ENCODE results near the gene SHROOM4. TPM values are rescaled to one million over a fixed set of nuclear protein-coding genes. Genes with fewer than 3 reads are reported as not detected.

Gene SHROOM4
- total RNA-seq, 1 experiment from 2014 or later, result 7.1 TPM

DNA sequence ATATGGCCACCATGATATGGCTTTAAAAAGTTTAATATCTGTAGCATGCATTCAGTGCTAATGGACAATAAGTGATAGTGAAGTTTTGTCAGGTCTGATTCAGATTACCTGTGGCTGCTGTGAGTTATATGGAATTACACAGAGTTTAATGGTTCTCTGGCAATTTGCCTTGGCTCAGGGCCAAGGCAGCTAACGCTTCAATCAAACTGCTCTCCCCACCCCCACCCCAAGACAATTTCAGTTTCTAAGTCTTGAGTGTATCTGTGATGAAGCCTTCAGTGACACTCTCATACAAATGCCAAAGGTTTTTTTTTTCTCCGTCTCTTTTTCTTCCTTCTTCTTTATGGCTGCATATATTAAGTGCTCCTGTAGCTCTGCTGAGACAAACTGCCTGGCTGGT lies 106.6 kb downstream of the SHROOM4 start (continued):
- TF ChIP-seq PRDM15 (CRISPR knock-in tag; IDR thresholded peaks at IDR 0.05), result no peak
- TF ChIP-seq, protein P1, sequence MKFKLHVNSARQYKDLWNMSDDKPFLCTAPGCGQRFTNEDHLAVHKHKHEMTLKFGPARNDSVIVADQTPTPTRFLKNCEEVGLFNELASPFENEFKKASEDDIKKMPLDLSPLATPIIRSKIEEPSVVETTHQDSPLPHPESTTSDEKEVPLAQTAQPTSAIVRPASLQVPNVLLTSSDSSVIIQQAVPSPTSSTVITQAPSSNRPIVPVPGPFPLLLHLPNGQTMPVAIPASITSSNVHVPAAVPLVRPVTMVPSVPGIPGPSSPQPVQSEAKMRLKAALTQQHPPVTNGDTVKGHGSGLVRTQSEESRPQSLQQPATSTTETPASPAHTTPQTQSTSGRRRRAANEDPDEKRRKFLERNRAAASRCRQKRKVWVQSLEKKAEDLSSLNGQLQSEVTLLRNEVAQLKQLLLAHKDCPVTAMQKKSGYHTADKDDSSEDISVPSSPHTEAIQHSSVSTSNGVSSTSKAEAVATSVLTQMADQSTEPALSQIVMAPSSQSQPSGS (CRISPR knock-in tag; IDR thresholded peaks at IDR 0.05; ENCODE audit: borderline replicate concordance, low read depth), result no peak
- TF ChIP-seq ZNF281 (CRISPR knock-in tag; IDR thresholded peaks at IDR 0.05), result no peak
- TF ChIP-seq ZNF317 (CRISPR knock-in tag; IDR thresholded peaks at IDR 0.05; ENCODE audit: borderline replicate concordance, low read depth), result no peak

- H3K27ac Mint-ChIP-seq, result no peak overlapping the region
- H3K4me3 Mint-ChIP-seq, result no peak overlapping the region
- H3K9me3 Mint-ChIP-seq, result no peaks in the 10 kb centered on the region
- ChIA-PET CTCF (no interaction called here), POLR2A (no interaction called here)
- DNase-seq (ENCODE audit: low spot score) (no peak), ATAC-seq (no peak)
- peaks cover 55% of the 10 kb centered on the region for H3K4me1 Mint-ChIP-seq
- H3K27me3 Mint-ChIP-seq (ENCODE audit: low read depth), result peaks cover 10% of the 10 kb centered on the region
- no peak for TF ChIP-seq TP53 (CRISPR knock-in tag; IDR thresholded peaks at IDR 0.05)
- TF ChIP-seq, protein P2, sequence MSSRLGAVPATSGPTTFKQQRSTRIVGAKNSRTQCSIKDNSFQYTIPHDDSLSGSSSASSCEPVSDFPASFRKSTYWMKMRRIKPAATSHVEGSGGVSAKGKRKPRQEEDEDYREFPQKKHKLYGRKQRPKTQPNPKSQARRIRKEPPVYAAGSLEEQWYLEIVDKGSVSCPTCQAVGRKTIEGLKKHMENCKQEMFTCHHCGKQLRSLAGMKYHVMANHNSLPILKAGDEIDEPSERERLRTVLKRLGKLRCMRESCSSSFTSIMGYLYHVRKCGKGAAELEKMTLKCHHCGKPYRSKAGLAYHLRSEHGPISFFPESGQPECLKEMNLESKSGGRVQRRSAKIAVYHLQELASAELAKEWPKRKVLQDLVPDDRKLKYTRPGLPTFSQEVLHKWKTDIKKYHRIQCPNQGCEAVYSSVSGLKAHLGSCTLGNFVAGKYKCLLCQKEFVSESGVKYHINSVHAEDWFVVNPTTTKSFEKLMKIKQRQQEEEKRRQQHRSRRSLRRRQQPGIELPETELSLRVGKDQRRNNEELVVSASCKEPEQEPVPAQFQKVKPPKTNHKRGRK (CRISPR knock-in tag; IDR thresholded peaks at IDR 0.05; ENCODE audit: borderline replicate concordance), result no peak
- TF ChIP-seq ETV6 (CRISPR knock-in tag; IDR thresholded peaks at IDR 0.05), result no peak
- no peaks in the 10 kb centered on the region; the same call in 1 of the 2 replicates for H3K36me3 Mint-ChIP-seq
These were observed 109.0 kb downstream of the SHROOM4 start for GRCh38 chrX:50705042-50705441.

- H3K36me3 Mint-ChIP-seq, result no peaks in the 10 kb centered on the region
- ChIA-PET POLR2A (no interaction called here), CTCF (no interaction called here)
- peaks cover 62% of the 10 kb centered on the region for H3K4me1 Mint-ChIP-seq
- no peak for ATAC-seq
- no peaks in the 10 kb centered on the region for H3K9me3 Mint-ChIP-seq
- DNase-seq (ENCODE audit: low spot score), result no peak
- H3K27ac Mint-ChIP-seq, result no peak overlapping the region
- no peak overlapping the region for H3K4me3 Mint-ChIP-seq
- peaks cover 4% of the 10 kb centered on the region; the same call in 1 of the 2 replicates for H3K27me3 Mint-ChIP-seq (ENCODE audit: low read depth)
- TF ChIP-seq MXD4 (CRISPR knock-in tag; IDR thresholded peaks at IDR 0.05; ENCODE audit: borderline replicate concordance), result no peak
- TF ChIP-seq, protein P1 (CRISPR knock-in tag; IDR thresholded peaks at IDR 0.05; ENCODE audit: borderline replicate concordance, low read depth), result no peak
- TF ChIP-seq IRF2 (CRISPR knock-in tag; IDR thresholded peaks at IDR 0.05; ENCODE audit: borderline replicate concordance, low read depth), result no peak
- TF ChIP-seq SP1 (CRISPR knock-in tag; conservative IDR thresholded peaks at IDR 0.05), result no peak
- no peak for TF ChIP-seq CTCF (IDR thresholded peaks at IDR 0.05)
- no peak for TF ChIP-seq NFYB (CRISPR knock-in tag; conservative IDR thresholded peaks at IDR 0.05; ENCODE audit: low read depth)
- TF ChIP-seq FOXP1 (CRISPR knock-in tag; IDR thresholded peaks at IDR 0.05; ENCODE audit: borderline replicate concordance), result no peak
- TF ChIP-seq, protein P3, sequence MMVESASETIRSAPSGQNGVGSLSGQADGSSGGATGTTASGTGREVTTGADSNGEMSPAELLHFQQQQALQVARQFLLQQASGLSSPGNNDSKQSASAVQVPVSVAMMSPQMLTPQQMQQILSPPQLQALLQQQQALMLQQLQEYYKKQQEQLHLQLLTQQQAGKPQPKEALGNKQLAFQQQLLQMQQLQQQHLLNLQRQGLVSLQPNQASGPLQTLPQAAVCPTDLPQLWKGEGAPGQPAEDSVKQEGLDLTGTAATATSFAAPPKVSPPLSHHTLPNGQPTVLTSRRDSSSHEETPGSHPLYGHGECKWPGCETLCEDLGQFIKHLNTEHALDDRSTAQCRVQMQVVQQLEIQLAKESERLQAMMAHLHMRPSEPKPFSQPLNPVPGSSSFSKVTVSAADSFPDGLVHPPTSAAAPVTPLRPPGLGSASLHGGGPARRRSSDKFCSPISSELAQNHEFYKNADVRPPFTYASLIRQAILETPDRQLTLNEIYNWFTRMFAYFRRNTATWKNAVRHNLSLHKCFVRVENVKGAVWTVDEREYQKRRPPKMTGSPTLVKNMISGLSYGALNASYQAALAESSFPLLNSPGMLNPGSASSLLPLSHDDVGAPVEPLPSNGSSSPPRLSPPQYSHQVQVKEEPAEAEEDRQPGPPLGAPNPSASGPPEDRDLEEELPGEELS (CRISPR knock-in tag; IDR thresholded peaks at IDR 0.05), result no peak
- TF ChIP-seq RORB (CRISPR knock-in tag; IDR thresholded peaks at IDR 0.05), result no peak
- TF ChIP-seq ZBTB43 (CRISPR knock-in tag; IDR thresholded peaks at IDR 0.05), result no peak
These were observed 109.6 kb downstream of the SHROOM4 start for GRCh38 chrX:50704360-50704759.

All from WTC11 (cell line).